Measurements from ENCODE around the gene KCNIP4.

The KCNIP4 gene

DNA sequence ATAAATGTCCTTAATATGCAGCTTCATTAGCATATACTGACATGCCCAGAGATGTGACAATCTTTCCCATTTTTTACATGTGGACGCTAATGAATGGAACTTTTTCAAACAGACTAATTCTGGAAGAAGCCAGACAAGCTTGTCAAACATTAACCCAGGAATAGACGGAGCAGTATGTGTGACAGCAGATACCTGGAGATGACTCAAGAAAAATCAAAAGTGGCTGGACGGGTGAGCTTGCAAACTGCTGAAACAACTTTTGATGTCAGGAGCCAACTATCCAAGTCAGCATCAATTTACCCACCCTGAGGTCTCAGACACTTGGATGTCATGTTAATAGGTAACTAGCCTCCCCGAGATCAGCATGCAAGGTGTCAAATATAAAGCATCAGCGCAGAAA is 1065.3 kb downstream of the KCNIP4 start:
- no peak overlapping the region for H3K27ac ChIP-seq
- TF ChIP-seq, protein P1, sequence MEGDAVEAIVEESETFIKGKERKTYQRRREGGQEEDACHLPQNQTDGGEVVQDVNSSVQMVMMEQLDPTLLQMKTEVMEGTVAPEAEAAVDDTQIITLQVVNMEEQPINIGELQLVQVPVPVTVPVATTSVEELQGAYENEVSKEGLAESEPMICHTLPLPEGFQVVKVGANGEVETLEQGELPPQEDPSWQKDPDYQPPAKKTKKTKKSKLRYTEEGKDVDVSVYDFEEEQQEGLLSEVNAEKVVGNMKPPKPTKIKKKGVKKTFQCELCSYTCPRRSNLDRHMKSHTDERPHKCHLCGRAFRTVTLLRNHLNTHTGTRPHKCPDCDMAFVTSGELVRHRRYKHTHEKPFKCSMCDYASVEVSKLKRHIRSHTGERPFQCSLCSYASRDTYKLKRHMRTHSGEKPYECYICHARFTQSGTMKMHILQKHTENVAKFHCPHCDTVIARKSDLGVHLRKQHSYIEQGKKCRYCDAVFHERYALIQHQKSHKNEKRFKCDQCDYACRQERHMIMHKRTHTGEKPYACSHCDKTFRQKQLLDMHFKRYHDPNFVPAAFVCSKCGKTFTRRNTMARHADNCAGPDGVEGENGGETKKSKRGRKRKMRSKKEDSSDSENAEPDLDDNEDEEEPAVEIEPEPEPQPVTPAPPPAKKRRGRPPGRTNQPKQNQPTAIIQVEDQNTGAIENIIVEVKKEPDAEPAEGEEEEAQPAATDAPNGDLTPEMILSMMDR (IDR thresholded peaks at IDR 0.05) = no peak
- H3K4me3 ChIP-seq = no peak overlapping the region
- no peak for DNase-seq (ENCODE audit: low spot score)

DNA sequence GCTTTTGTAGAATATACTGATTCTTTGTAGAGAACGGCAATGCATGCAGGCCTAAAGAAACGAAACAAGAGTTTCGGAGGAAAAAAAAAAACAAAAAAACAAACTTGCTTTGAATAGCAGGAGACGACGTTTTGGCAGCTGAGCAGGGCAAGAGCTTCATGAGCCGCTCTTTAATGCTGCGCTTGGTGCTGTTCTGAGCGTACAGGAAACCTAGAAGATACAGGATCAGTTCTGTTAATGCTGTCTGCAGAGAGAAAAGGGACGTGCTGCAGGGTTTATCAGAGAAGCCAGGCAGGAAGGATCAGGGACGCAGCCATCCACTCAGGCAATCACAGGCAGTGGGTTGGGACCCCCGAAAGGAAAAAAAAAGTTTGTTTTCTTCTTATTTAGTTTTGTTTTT is 1066.1 kb downstream of the KCNIP4 start:
- Histone ChIP-seq H3K27ac (no peak overlapping the region), H3K4me3 (no peak overlapping the region)
- TF ChIP-seq, protein P1 (IDR thresholded peaks at IDR 0.05) = no peak
- no peak for DNase-seq (ENCODE audit: low spot score)

DNA sequence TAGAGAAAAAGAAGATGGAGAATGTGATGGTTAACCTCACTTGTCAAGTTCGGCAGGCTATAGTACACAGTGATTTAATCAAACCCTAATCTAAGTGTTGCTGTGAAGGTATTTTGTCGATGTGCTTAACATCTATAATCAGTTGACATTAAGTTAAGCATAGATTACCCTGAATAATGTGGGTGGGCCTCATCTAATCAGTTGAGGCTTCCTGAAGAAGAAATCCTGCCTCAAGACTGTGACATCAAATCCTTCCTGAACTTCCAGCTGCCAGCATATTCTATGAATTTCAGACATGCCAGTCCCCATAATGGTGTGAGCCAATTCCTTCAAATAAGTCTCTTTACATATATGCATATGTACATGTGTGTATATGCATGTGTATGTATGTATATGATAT is 1066.9 kb downstream of the KCNIP4 start:
- TF ChIP-seq, protein P1 (IDR thresholded peaks at IDR 0.05) = no peak
- Histone ChIP-seq H3K4me3 (no peak overlapping the region), H3K27ac (no peak overlapping the region)
- no peak for DNase-seq (ENCODE audit: low spot score)

DNA sequence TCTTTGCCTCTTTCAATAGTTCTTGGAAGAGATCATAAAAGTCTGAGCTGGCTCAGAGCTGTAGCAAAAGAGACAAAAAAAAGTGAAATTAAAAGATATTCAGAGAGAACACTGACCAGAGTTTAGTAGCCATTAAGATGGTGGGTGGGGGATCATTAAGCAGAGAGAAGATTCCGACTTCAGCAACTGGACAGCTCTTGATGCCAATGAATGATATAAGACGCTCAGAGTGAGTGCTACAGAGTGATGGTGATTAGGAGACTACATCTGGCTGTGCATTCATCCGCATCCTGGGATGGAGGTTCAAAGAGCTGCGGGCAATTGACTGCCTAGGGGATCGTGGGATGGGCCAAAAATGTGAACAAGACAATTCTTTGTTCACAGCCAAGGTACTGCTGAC is 1069.8 kb downstream of the KCNIP4 start:
- no peak overlapping the region for H3K4me3 ChIP-seq
- H3K27ac ChIP-seq = no peak overlapping the region
- no peak for DNase-seq (ENCODE audit: low spot score)
- TF ChIP-seq, protein P1 (IDR thresholded peaks at IDR 0.05) = no peak

DNA sequence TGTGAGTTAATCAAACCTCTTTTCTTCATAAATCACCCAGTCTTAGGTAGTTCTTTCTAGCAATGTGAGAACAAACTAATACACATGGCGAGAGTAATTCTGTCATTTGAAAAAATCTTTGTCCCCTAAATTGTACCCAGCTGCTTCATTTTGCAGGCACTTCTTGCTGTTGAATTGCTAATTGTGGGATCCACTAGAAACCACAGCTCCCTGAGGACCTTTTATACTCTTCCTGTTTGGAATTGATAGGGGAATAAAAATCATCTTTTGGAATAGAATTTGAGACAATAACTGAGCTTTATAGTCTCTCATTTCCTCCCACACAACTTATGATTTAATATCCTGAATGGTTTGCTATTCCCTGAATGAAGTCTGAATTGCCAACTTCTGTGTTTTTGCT is 1078.1 kb downstream of the KCNIP4 start:
- H3K27ac ChIP-seq = no peak overlapping the region
- TF ChIP-seq, protein P1 (IDR thresholded peaks at IDR 0.05) = no peak
- H3K4me3 ChIP-seq = no peak overlapping the region
- DNase-seq (ENCODE audit: low spot score) = no peak

DNA sequence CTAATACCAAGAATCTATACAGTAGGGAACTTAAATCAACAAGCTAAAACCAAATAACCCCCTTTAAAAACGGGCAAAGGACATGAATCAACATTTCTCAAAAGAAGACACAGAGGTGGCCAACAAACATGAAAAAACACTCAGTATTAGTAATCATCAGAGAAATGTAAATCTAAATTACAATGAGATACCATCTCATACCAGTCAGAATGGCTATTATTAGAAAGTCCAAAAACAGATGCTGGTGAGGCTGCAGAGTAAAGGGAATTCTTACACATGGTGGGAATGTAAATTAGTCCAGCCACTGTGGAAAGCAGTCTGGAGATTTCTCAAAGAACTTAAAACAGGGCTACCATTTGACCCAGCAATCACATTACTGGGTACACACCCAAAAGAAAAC is 1080.5 kb downstream of the KCNIP4 start:
- TF ChIP-seq, protein P1 (IDR thresholded peaks at IDR 0.05) = no peak
- H3K4me3 ChIP-seq = no peak overlapping the region
- no peak for DNase-seq (ENCODE audit: low spot score)
- no peak overlapping the region for H3K27ac ChIP-seq

DNA sequence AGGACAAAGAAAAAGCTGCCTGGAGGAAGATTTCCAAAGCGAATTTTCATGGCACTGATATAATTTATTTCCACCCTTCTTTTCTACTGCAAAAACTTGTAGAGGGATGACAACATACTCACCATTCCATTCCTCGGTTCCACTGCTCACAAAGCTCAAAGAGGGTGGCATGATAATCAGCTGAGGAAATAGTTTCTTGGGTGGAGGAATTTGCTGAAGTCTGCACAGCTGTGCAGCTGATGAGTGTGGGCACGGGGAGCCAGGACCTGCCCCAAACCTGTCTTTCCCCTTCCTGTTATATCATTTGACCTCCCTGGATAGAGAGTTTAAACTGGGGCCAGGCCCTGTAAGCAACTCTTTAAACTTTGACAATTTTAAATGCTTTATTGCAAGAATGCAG is 1087.7 kb downstream of the KCNIP4 start:
- no peak for DNase-seq (ENCODE audit: low spot score)
- TF ChIP-seq, protein P1 (IDR thresholded peaks at IDR 0.05) = no peak
- no peak overlapping the region for H3K4me3 ChIP-seq
- no peak overlapping the region for H3K27ac ChIP-seq

All from coronary artery (tissue), 2 donors.